AG10803 (cell line): ENCODE measurements around the gene ARL15.

Experiments used
- DNase-seq: peaks from one replicate; pipeline ENCODE4 v3.0.0; 2010; ENCODE audit warnings: low read depth
- H3K4me3 ChIP-seq: 2 replicates; pipeline ENCODE4 v1.5.1; 2011; ENCODE audit warnings: mild to moderate bottlenecking, low read length, control low read depth
- TF ChIP-seq, protein P1 (sequence below): conservative IDR thresholded peaks from 2 replicates; pipeline ENCODE4 v1.5.1; 2011; ENCODE audit warnings: mild to moderate bottlenecking, low read length, control low read depth, inconsistent platforms

The ARL15 gene

DNA sequence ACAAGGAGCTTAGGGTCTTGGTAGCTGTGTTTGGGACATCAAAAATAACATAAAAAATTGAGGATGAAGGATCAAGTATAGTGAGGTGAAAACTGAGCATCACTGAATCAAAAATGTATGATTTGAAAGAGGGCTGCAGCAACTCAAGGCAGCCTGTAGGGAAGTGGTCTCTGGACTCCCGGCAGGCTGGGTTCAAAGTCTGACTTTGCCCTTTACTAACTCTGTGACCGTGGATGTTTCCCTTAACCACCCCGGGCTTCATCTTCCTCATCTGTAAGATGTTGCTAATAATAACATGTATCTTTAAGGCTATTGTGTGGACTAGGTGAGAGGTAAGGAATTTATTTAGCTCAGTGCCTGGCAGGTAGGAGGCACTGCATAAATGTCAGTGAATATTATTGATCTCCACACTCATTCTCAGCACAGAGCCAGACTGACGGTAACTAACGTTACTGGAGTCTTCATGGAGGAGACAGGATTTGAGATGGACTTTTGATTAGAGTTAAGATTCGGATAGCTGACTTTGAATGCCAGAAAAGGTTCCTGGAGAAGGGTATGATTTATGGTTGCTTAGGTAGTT is 382.6 kb downstream of the ARL15 start:
- no peak for DNase-seq
- H3K4me3 ChIP-seq: no peak overlapping the region
- TF ChIP-seq, protein P1, sequence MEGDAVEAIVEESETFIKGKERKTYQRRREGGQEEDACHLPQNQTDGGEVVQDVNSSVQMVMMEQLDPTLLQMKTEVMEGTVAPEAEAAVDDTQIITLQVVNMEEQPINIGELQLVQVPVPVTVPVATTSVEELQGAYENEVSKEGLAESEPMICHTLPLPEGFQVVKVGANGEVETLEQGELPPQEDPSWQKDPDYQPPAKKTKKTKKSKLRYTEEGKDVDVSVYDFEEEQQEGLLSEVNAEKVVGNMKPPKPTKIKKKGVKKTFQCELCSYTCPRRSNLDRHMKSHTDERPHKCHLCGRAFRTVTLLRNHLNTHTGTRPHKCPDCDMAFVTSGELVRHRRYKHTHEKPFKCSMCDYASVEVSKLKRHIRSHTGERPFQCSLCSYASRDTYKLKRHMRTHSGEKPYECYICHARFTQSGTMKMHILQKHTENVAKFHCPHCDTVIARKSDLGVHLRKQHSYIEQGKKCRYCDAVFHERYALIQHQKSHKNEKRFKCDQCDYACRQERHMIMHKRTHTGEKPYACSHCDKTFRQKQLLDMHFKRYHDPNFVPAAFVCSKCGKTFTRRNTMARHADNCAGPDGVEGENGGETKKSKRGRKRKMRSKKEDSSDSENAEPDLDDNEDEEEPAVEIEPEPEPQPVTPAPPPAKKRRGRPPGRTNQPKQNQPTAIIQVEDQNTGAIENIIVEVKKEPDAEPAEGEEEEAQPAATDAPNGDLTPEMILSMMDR: no peak

DNA sequence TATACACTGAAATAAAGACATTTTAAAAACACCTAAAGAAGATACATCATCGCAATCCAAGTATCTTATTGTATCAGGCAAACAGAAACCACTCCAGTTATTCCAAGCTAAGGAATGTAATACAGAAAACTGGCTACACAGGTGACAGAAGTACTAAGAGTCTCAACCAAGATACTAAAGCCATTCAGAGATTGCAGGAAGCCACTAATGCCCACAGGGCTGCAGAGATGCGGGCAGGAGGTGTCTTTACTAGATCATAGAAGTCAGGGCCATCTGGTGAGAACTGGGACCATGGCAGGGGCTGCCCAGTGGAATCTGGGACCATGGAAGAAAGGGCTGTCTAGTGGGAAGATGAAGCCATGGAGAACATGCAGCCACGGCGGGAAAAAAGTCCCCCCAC is 384.3 kb downstream of the ARL15 start:
- TF ChIP-seq, protein P1: no peak
- H3K4me3 ChIP-seq: no peak overlapping the region
- DNase-seq: no peak

DNA sequence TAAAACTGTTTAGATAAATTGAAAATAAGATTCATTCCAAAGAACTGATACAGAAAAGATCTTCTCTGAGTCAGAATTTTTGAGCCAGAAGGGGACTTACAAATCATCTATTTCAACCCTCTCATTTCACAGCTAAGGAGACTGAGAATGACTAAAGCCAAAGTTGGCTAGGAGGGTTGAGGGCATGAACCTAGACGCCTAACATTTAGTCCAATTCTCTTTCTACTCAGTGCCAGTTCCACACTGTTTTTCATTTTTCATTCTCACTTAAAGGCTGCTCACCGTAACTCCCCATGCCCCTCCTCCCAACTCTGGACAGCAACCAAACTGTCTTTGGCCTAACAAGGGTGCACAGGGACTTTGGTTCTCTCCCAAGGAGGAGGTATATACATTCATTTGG is 386.0 kb downstream of the ARL15 start:
- TF ChIP-seq, protein P1: no peak
- peak; percentile 27 for DNase-seq
- no peak overlapping the region for H3K4me3 ChIP-seq

DNA sequence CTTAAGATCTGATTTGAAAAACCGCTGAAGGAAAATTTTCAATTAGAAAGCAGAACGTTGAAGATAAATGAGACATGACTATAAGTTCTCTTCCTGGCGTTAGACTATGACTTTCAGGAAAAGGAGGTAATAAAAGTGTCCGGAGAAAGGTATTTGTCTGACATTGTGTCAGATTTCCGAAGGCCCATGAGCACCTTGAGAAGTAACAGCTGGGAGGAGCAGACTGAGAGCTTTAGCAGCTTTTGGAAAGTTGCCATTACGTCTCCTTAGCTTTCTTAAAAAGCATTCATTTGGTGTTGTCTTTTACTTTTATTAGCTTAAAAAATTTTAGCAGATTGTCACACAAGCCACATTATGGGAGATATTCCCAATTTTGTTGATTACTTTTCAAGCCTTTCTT is 386.4 kb downstream of the ARL15 start:
- TF ChIP-seq, protein P1: no peak
- no peak for DNase-seq
- H3K4me3 ChIP-seq: no peak overlapping the region

DNA sequence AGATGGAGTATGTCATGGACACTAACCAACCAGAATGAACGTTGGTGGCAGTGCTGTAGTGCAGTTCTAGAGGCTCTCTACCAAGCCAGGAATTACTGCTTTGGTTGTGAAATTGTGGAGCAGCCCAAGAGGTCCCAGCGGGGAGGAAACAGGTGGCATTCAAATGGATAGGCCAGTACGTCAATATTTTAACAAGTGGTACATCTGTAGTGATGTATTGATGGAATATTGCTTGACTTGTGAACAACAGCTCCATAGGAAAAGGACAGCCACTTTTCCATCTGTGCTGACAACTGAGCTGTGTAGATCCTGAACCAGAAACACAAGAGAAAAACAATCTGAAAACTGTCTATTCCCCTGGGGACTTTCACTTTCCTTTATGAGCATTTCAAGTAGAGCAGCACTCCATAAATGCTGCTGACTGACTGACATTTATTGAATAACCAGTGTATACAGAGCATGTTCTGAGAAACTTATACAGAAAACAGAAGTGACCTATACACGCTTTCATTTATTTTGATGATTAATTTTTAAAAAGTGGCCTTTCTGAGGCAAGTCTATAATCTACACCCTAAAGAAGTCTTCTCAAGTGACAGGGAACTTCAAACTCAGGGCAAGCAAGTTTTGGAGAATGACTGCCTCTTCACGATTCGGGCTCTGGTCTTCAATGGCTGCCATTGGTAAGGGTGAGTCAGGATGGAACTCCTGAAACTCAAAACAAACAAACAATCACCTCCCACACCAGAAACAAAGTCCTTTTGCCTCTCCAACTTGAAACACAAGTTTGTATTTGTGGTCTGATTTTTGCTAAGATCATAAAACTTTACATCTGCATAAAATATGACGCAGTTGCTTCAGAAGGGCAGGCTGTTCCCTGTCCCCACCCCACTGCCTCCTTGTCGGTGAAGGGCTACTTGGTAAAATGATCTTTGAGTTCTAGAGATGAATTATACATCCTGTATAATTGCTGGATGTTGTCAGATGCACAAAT is 387.6 kb downstream of the ARL15 start:
- no peak overlapping the region for H3K4me3 ChIP-seq
- DNase-seq: no peak
- TF ChIP-seq, protein P1: no peak

DNA sequence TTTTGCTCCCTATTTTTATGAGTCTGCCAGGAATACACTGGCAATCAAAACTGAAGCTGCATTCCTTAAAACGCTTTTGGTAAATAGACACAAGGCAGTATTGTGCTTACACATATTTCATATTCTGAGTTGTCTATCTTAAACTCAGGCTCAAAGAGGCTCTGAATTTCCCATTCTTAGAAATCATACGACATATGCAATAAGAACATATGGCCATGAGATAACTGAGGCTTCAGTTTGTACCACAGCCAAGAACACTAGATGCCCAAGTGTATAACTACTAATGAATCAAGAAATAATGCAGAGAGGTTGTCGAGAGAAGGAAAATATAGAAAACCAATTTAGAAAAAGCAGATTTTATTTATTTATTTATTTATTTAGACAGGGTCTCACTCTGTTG is 392.5 kb downstream of the ARL15 start:
- no peak for DNase-seq
- no peak overlapping the region for H3K4me3 ChIP-seq
- TF ChIP-seq, protein P1: no peak

DNA sequence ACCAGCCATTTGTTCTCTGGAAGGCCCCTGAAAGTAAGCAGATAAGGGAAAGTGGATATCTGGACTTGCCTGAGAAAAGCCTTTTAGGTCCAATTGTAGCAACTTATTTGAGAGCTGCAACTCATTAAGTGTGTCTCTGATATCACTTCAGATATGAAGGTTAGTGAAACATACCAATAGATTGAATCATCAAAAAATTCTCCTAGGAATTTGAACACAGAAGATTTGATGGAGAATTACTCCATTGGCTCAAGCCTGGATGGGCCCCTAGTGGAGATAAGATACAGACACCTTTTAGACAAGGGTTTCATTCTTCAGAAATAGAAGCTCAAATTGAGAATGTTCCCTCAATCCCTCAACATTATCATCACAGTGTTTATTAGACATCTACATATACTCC is 393.3 kb downstream of the ARL15 start:
- H3K4me3 ChIP-seq: no peak overlapping the region
- DNase-seq: peak; percentile 60
- TF ChIP-seq, protein P1: peak; percentile 63
